ENCODE measurements around the gene SPECC1. TPM values are rescaled to one million over a fixed set of nuclear protein-coding genes. Genes with fewer than 3 reads are reported as not detected.

SPECC1 gene
- total RNA-seq, 1 donor from 2014 or later: 1.9 TPM

GRCh38 chr17:20120836-20121235, 111.7 kb downstream of the SPECC1 start:
- ATAC-seq: no peak
- DNase-seq (ENCODE audit: low spot score): no peak

- ATAC-seq: peak; percentile 74
- DNase-seq (ENCODE audit: low spot score): peak; percentile 51
These were observed 112.4 kb downstream of the SPECC1 start for GRCh38 chr17:20121359-20122253.

- no peak for ATAC-seq
- no peak for DNase-seq (ENCODE audit: low spot score)
These were observed 113.2 kb downstream of the SPECC1 start for GRCh38 chr17:20122254-20122879.

- ATAC-seq (no peak), DNase-seq (ENCODE audit: low spot score) (no peak)
These were observed 114.0 kb downstream of the SPECC1 start for GRCh38 chr17:20123209-20123608.

- ATAC-seq: no peak
- no peak for DNase-seq (ENCODE audit: low spot score)
These were observed 116.6 kb downstream of the SPECC1 start for GRCh38 chr17:20125724-20126123.

GRCh38 chr17:20127360-20128035, 118.3 kb downstream of the SPECC1 start:
- DNase-seq (ENCODE audit: low spot score) (no peak), ATAC-seq (no peak)

- DNase-seq (ENCODE audit: low spot score): no peak
- ATAC-seq: no peak
These were observed 119.0 kb downstream of the SPECC1 start for GRCh38 chr17:20128036-20128667.

GRCh38 chr17:20133517-20133916, 124.4 kb downstream of the SPECC1 start:
- no peak for DNase-seq (ENCODE audit: low spot score)

GRCh38 chr17:20141198-20141972, 132.2 kb downstream of the SPECC1 start:
- ATAC-seq: no peak

More at GRCh38 chr17:20133517-20133916, 124.4 kb downstream of the SPECC1 start:
- ATAC-seq: no peak

GRCh38 chr17:20142268-20142667, 133.1 kb downstream of the SPECC1 start:
- DNase-seq (ENCODE audit: low spot score) (no peak), ATAC-seq (no peak)

More at GRCh38 chr17:20141198-20141972, 132.2 kb downstream of the SPECC1 start:
- no peak for DNase-seq (ENCODE audit: low spot score)

- ATAC-seq (no peak), DNase-seq (ENCODE audit: low spot score) (no peak)
These were observed 134.6 kb downstream of the SPECC1 start for GRCh38 chr17:20143740-20144139.

- no peak for DNase-seq (ENCODE audit: low spot score)
- ATAC-seq: no peak
These were observed 136.4 kb downstream of the SPECC1 start for GRCh38 chr17:20145567-20145966.

- no peak for DNase-seq (ENCODE audit: low spot score)
- no peak for ATAC-seq
These were observed 140.1 kb downstream of the SPECC1 start for GRCh38 chr17:20149251-20149650.

- DNase-seq (ENCODE audit: low spot score) (no peak), ATAC-seq (no peak)
These were observed 142.0 kb downstream of the SPECC1 start for GRCh38 chr17:20151174-20151573.

- no peak for DNase-seq (ENCODE audit: low spot score)
- no peak for ATAC-seq
These were observed 144.1 kb downstream of the SPECC1 start for GRCh38 chr17:20153231-20153630.

- no peak for DNase-seq (ENCODE audit: low spot score)
- no peak for ATAC-seq
These were observed 145.3 kb downstream of the SPECC1 start for GRCh38 chr17:20154286-20155000.

GRCh38 chr17:20155258-20156195, 146.4 kb downstream of the SPECC1 start:
- DNase-seq (ENCODE audit: low spot score): peak; percentile 84
- peak; percentile 94 for ATAC-seq

- no peak for DNase-seq (ENCODE audit: low spot score)
- peak; percentile 49 for ATAC-seq
These were observed 147.2 kb downstream of the SPECC1 start for GRCh38 chr17:20156196-20157000.
